CD14-positive monocyte (primary cell): ENCODE data around the gene GNAT2. TPM values are rescaled to one million over a fixed set of nuclear protein-coding genes. Genes with fewer than 3 reads are reported as not detected.
A peak's percentile ranks its signal among the peaks of the same experiment; 100 is the strongest.

Experiments
- DNase-seq, 3 donors: peaks; one replicate each; pipeline ENCODE4 v3.0.0-alpha.2; 2011 to 2022
- H2AFZ ChIP-seq: 2 replicates; pipeline ENCODE4 v1.6.0; 2012; ENCODE audit warnings: mild to moderate bottlenecking, low read depth, low read length, inconsistent platforms; ENCODE audit not compliant: insufficient read depth, poor library complexity, severe bottlenecking
- H3K27ac ChIP-seq, 2 donors: 1 replicate in 1 of 2; 2 replicates in 1 of 2; pipeline ENCODE4 v1.5.1; 2012 to 2013; ENCODE audit warnings: low read length in 2 of 2, control low read depth in 1 of 2, inconsistent platforms in 1 of 2, low read depth in 1 of 2, mild to moderate bottlenecking in 1 of 2
- H3K27me3 ChIP-seq, 2 donors: one replicate each; pipeline versions ENCODE4 v1.6.0 to v1.6.1; 2011 to 2013; ENCODE audit warnings: low read length in 2 of 2; ENCODE audit not compliant: control insufficient read depth in 2 of 2, insufficient read depth in 2 of 2
- H3K36me3 ChIP-seq, 2 donors: replicated peaks in 1 of 2; 1 replicate in 1 of 2; 2 replicates in 1 of 2; pipeline versions ENCODE4 v1.5.1 to v1.6.1; 2012 to 2013; ENCODE audit warnings: low read length in 2 of 2, control low read depth in 1 of 2, inconsistent platforms in 1 of 2, mild to moderate bottlenecking in 1 of 2; ENCODE audit not compliant: insufficient read depth in 2 of 2, control insufficient read depth in 1 of 2
- H3K4me1 ChIP-seq, 2 donors: 1 replicate in 1 of 2; 2 replicates in 1 of 2; pipeline versions ENCODE4 v1.5.1 to v1.6.1; 2012 to 2013; ENCODE audit warnings: low read length in 2 of 2, control low read depth in 1 of 2, inconsistent platforms in 1 of 2, mild to moderate bottlenecking in 1 of 2, moderate library complexity in 1 of 2; ENCODE audit not compliant: insufficient read depth in 2 of 2, control insufficient read depth in 1 of 2
- H3K4me2 ChIP-seq: replicated peaks from 2 replicates; pipeline ENCODE3; 2012; ENCODE audit warnings: low read length, moderate library complexity, mild to moderate bottlenecking; ENCODE audit not compliant: poor library complexity, severe bottlenecking; ENCODE audit errors: extremely low read depth
- H3K4me3 ChIP-seq, 3 experiments: fragments of 200-600 bp in 1 of 3; sonication (generic) in 1 of 3; replicated peaks in 1 of 3; 1 replicate in 2 of 3; 2 replicates in 1 of 3; pipeline ENCODE4 v1.5.1; 2011 to 2013; ENCODE audit warnings: low read length in 3 of 3, mild to moderate bottlenecking in 3 of 3, control low read depth in 2 of 3, low read depth in 2 of 3, inconsistent platforms in 1 of 3, moderate library complexity in 1 of 3
- H3K79me2 ChIP-seq: 2 replicates; pipeline ENCODE4 v1.6.0; 2012; ENCODE audit warnings: mild to moderate bottlenecking, control low read depth, inconsistent platforms, low read length, moderate library complexity; ENCODE audit not compliant: insufficient read depth
- H3K9ac ChIP-seq: 2 replicates; pipeline ENCODE4 v1.6.0; 2017; ENCODE audit warnings: low read length, mild to moderate bottlenecking; ENCODE audit not compliant: insufficient read depth, poor library complexity, severe bottlenecking
- H3K9me3 ChIP-seq, 2 donors: replicated peaks in 1 of 2; 1 replicate in 1 of 2; 2 replicates in 1 of 2; pipeline versions ENCODE4 v1.5.1 to v1.6.1; 2012 to 2013; ENCODE audit warnings: low read length in 2 of 2, control low read depth in 1 of 2; ENCODE audit not compliant: control insufficient read depth in 1 of 2, insufficient read depth in 1 of 2
- H4K20me1 ChIP-seq: 2 replicates; pipeline ENCODE4 v1.6.0; 2012; ENCODE audit warnings: mild to moderate bottlenecking, low read length, control low read depth, moderate library complexity; ENCODE audit not compliant: insufficient read depth
- H3K27ac Mint-ChIP-seq, 7 donors: one replicate each; pipeline ENCODE4 v1.8.0; 2020; ENCODE audit warnings: mild to moderate bottlenecking in 7 of 7, mixed read lengths in 7 of 7, moderate library complexity in 6 of 7, inconsistent platforms in 2 of 7
- H3K27me3 Mint-ChIP-seq, 3 donors: one replicate each; pipeline ENCODE4 v1.8.0; 2021 to 2022; ENCODE audit warnings: low read depth in 3 of 3, mild to moderate bottlenecking in 3 of 3, mixed read lengths in 3 of 3, moderate library complexity in 3 of 3, inconsistent platforms in 1 of 3
- H3K36me3 Mint-ChIP-seq, 2 donors: one replicate each; pipeline ENCODE4 v1.8.0; 2020; ENCODE audit warnings: mixed read lengths in 2 of 2, inconsistent platforms in 1 of 2, mild to moderate bottlenecking in 1 of 2
- H3K4me1 Mint-ChIP-seq: one replicate; pipeline ENCODE4 v1.8.0; 2020; ENCODE audit warnings: mild to moderate bottlenecking, mixed read lengths
- H3K4me3 Mint-ChIP-seq, 2 donors: one replicate each; pipeline ENCODE4 v1.8.0; 2020; ENCODE audit warnings: mild to moderate bottlenecking in 2 of 2, mixed read lengths in 2 of 2, moderate library complexity in 1 of 2
- H3K9me3 Mint-ChIP-seq, 7 donors: one replicate each; pipeline ENCODE4 v1.8.0; 2020 to 2022; ENCODE audit warnings: mixed read lengths in 7 of 7, mild to moderate bottlenecking in 6 of 7, moderate library complexity in 6 of 7, inconsistent platforms in 2 of 7
- CTCF ChIP-seq: fragments of 200-600 bp; IDR thresholded peaks from one replicate; pipeline ENCODE4 v1.8.0; 2022; ENCODE audit warnings: antibody characterized with exemption, mild to moderate bottlenecking
- WGBS: methylation state at CpG from one replicate; pipeline ENCODE4 v1.1.5; 2013; ENCODE audit warnings: missing lambda C conversion rate; ENCODE audit not compliant: insufficient coverage; 5-methylcytosine and 5-hydroxymethylcytosine counted together
- intact Hi-C, 2 donors: fragments of 100-400 bp; cut with micrococcal nuclease; formaldehyde crosslinking; loops; one replicate each; pipeline versions ENCODE4 v1.15.0 to v1.15.1; 2023
- polyA plus RNA-seq, 3 donors: library from polyadenylated mRNA; depleted of rRNA in 1 of 3; unstranded in 2 of 3; stranded (reverse) in 1 of 3; fragments of 300-500 nt in 2 of 3; fragments of >200 nt in 1 of 3; fragmentation: Illumina TruSeq in 2 of 3; gene quantifications; 1 replicate in 2 of 3; 2 replicates in 1 of 3; pipeline ENCODE4 v1.2.3, GENCODE V29; 2012 to 2021

Gene GNAT2
- polyA plus RNA-seq, 3 donors = 0.05 TPM; not detected in 2

GRCh38 chr1:109667452-109668122 is 48.2 kb upstream of the GNAT2 start, which contains the start of gene GSTM2:
Gene GSTM2, plus strand, starts transcription at chr1:109668057. Its CDS starts 59 bp downstream, at chr1:109668116.
- intact Hi-C loops = no loop called here

GRCh38 chr1:109664671-109665070 is 45.3 kb upstream of the GNAT2 start:
- Histone ChIP-seq H3K9me3 (no peaks in the 10 kb centered on the region), H3K27ac (no peak overlapping the region), H3K9ac (no peak overlapping the region), H3K4me1 (peaks cover 20 to 22% of the 10 kb centered on the region in 2 donors), H3K4me2 (no peak overlapping the region), H3K4me3 (no peak overlapping the region), H2AFZ (no peak overlapping the region), H4K20me1 (no peaks in the 10 kb centered on the region), H3K79me2 (no peaks in the 10 kb centered on the region), H3K36me3 (peaks cover 0 to 3% of the 10 kb centered on the region in 2 donors), H3K27me3 (no peaks in the 10 kb centered on the region)
- Mint-ChIP-seq H3K9me3 (peaks cover 0 to under 1% (median 0%) of the 10 kb centered on the region in 7 donors), H3K36me3 (peaks cover 6 to 10% of the 10 kb centered on the region in 2 donors), H3K4me3 (no peak overlapping the region), H3K4me1 (peaks cover 37% of the 10 kb centered on the region), H3K27me3 (peaks cover 0 to 8% (median 2%) of the 10 kb centered on the region in 3 donors), H3K27ac (peak overlapping the region in 1 of 7 donors; percentile 28)
- intact Hi-C loops = no loop called here
- no peak for TF ChIP-seq CTCF
- no CpG with 5 or more reads among the region's 1 CpG for WGBS
- no peak for DNase-seq

More at GRCh38 chr1:109667452-109668122, 48.2 kb upstream of the GNAT2 start, which contains the start of gene GSTM2:
- Mint-ChIP-seq H3K27me3 (peaks cover 3 to 10% (median 4%) of the 10 kb centered on the region in 3 donors), H3K4me3 (peak within 1 kb of the TSS; percentile 77 to 85), H3K4me1 (peaks cover 22% of the 10 kb centered on the region), H3K9me3 (peaks cover 0 to 8% (median 0%) of the 10 kb centered on the region in 7 donors), H3K27ac (peak within 1 kb of the TSS in 2 of 7 donors; percentile 22 to 46), H3K36me3 (peaks cover 2 to 3% of the 10 kb centered on the region in 2 donors)
- Histone ChIP-seq H2AFZ (peak within 1 kb of the TSS; percentile 75), H3K27me3 (no peaks in the 10 kb centered on the region), H4K20me1 (no peaks in the 10 kb centered on the region), H3K9ac (no peak within 1 kb of the TSS), H3K4me2 (peak within 1 kb of the TSS; percentile 77), H3K4me3 (peak within 1 kb of the TSS; percentile 19 to 61 (median 24)), H3K36me3 (no peaks in the 10 kb centered on the region), H3K4me1 (peaks cover 9 to 12% of the 10 kb centered on the region in 2 donors), H3K79me2 (no peaks in the 10 kb centered on the region), H3K9me3 (no peaks in the 10 kb centered on the region), H3K27ac (no peak within 1 kb of the TSS)
- DNase-seq = peak; percentile 50 to 55 (median 55)
- TF ChIP-seq CTCF = no peak
- 0% methylated on average over 3 of the region's 22 CpGs for WGBS
